Measurements from ENCODE around the gene F10.

Gene F10

DNA sequence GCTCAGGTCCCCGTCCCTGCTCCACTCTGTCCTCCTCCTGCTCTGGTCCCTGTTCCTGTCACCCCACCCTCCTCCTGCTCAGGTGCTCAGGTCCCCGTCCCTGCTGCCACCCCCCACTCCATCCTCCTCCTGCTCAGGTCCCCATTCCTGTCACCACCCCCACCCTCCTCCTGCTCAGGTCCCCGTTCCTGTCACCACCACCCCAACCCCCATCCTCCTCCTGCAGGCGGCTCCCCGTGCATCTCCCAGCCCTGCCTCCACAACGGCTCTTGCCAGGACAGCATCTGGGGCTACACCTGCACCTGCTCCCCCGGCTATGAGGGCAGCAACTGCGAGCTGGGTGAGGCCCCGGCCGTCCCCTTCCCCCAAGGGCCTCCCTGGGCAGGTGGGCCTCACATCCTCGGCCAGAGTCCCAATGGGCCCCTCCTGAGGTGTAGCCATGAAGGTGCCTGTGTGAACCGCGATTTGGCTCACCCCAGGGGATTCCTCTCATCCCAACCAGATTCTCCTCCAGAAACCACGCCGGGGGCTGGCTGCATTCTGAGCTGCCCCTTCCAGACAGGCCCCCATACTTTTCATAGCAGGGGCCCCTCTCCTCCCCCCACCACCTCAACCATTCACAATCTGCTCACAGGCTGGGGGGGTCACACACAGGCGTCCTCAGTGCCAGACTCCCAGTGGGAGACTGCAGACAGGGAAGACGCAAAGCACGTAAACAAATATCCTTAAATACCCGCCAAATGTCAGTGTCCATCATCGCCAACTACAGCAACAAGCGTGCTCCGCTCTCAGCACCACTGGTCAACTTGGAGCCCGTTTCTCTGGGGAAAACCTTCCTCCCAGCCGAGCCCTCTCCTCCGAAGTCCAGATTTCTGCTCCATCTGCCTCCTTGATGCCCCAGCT lies 40.4 kb downstream of the F10 start:
- TF ChIP-seq, protein P1, sequence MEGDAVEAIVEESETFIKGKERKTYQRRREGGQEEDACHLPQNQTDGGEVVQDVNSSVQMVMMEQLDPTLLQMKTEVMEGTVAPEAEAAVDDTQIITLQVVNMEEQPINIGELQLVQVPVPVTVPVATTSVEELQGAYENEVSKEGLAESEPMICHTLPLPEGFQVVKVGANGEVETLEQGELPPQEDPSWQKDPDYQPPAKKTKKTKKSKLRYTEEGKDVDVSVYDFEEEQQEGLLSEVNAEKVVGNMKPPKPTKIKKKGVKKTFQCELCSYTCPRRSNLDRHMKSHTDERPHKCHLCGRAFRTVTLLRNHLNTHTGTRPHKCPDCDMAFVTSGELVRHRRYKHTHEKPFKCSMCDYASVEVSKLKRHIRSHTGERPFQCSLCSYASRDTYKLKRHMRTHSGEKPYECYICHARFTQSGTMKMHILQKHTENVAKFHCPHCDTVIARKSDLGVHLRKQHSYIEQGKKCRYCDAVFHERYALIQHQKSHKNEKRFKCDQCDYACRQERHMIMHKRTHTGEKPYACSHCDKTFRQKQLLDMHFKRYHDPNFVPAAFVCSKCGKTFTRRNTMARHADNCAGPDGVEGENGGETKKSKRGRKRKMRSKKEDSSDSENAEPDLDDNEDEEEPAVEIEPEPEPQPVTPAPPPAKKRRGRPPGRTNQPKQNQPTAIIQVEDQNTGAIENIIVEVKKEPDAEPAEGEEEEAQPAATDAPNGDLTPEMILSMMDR (IDR thresholded peaks at IDR 0.05; ENCODE audit: control insufficient read depth, extremely low read depth, insufficient read depth): no peak
- H3K4me3 ChIP-seq (ENCODE audit: low read depth, low read length): no peak overlapping the region
- no peak for DNase-seq (ENCODE audit: low read depth)

GRCh38 chr13:113164492-113164891 lies 41.9 kb downstream of the F10 start:
- no peak for DNase-seq (ENCODE audit: low read depth)
- no peak overlapping the region for H3K4me3 ChIP-seq (ENCODE audit: low read depth, low read length)

DNA sequence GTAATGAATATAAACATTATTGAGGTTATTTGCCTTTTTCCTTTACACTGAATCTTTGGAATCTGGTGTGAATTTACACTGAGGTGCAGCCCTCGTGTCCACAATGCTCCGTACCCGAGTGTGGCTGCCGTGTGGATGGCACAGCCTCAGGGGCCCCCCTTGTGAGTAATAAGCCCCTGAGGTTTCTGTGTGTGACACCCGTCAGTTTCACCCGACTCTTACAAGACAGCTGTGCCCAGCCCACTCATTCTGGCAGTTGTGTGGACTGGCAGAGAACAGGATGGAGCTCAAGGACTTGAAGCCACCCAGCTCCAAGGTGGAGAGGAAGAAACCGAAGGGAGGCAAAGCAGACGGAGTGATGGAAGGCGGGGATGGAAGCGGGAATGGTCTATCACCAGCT lies 43.7 kb downstream of the F10 start:
- H3K4me3 ChIP-seq (ENCODE audit: low read depth, low read length): no peak overlapping the region
- TF ChIP-seq, protein P1 (IDR thresholded peaks at IDR 0.05; ENCODE audit: control insufficient read depth, extremely low read depth, insufficient read depth): no peak
- no peak for DNase-seq (ENCODE audit: low read depth)

More at GRCh38 chr13:113164492-113164891, 41.9 kb downstream of the F10 start:
- TF ChIP-seq, protein P1 (IDR thresholded peaks at IDR 0.05; ENCODE audit: control insufficient read depth, extremely low read depth, insufficient read depth): no peak

DNA sequence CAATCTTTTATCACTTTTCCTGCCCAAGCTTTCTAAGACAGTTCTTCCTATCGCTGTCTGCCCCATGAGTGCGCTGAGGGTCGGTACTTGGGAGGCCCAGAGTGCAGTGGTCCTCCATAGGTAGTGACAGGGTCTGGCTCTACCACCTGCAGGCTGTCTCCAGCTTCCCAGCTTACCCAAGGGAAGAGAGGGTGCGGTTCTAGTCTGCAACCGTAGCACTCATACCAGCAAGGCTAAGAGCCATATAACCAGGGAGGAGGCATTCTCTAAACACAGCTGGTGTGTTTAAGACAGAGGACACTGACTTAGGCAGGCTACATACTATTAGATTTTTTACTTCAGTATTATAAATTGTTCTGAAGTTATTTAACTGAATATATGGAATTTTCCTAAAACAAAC lies 44.1 kb downstream of the F10 start:
- DNase-seq (ENCODE audit: low read depth): no peak
- TF ChIP-seq, protein P1 (IDR thresholded peaks at IDR 0.05; ENCODE audit: control insufficient read depth, extremely low read depth, insufficient read depth): no peak
- H3K4me3 ChIP-seq (ENCODE audit: low read depth, low read length): no peak overlapping the region

DNA sequence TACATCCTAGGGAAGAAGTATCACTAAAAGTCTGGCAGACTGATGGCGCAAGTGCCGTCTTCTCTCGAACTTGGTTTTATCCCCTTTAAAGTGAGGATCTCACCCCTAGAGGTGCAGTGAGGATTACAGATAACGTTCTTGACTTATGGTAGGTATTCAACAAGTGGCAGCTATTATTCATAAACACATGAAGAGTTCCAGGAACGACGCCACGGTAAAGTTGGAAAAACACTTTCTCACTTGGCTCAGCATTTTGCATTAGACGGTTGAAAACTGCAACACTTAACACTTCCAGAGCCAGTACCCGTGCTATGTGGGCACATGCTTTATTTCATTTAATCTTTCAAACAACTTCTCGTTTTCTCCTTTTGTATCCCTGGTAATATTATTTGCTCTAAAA lies 44.6 kb downstream of the F10 start:
- no peak for DNase-seq (ENCODE audit: low read depth)
- H3K4me3 ChIP-seq (ENCODE audit: low read depth, low read length): no peak overlapping the region
- TF ChIP-seq, protein P1 (IDR thresholded peaks at IDR 0.05; ENCODE audit: control insufficient read depth, extremely low read depth, insufficient read depth): no peak

DNA sequence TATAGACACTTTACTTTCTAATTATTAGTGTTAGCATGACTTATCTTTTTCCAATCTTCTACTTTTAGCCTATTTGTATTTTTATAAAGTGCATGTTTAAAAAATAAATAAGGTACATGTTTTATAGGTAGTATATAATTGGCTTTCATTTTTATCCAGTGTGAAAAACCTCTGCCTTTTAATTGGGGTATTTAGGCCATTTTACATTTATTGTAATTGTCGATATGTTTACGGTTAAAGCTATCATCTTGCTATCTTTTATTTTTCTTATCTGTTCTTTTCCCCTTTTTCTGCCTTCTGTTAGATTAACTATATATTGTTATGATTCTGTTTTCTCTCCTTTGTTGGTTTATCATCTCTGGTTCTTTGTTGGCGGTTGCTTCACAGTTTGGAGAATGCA lies 45.0 kb downstream of the F10 start:
- TF ChIP-seq, protein P1 (IDR thresholded peaks at IDR 0.05; ENCODE audit: control insufficient read depth, extremely low read depth, insufficient read depth): no peak
- DNase-seq (ENCODE audit: low read depth): no peak
- no peak overlapping the region for H3K4me3 ChIP-seq (ENCODE audit: low read depth, low read length)

All from LNCaP clone FGC (cell line).